ENCODE data around the gene KIAA1217. TPM values are rescaled to one million over a fixed set of nuclear protein-coding genes. Genes with fewer than 3 reads are reported as not detected.
"Not testable (repeated sequence)": the region's sequence is repeated elsewhere in the genome, so short reads cannot be mapped to it uniquely, and the experiment has no call there.

KIAA1217 gene
- polyA plus RNA-seq, 3 donors: not detected

DNA sequence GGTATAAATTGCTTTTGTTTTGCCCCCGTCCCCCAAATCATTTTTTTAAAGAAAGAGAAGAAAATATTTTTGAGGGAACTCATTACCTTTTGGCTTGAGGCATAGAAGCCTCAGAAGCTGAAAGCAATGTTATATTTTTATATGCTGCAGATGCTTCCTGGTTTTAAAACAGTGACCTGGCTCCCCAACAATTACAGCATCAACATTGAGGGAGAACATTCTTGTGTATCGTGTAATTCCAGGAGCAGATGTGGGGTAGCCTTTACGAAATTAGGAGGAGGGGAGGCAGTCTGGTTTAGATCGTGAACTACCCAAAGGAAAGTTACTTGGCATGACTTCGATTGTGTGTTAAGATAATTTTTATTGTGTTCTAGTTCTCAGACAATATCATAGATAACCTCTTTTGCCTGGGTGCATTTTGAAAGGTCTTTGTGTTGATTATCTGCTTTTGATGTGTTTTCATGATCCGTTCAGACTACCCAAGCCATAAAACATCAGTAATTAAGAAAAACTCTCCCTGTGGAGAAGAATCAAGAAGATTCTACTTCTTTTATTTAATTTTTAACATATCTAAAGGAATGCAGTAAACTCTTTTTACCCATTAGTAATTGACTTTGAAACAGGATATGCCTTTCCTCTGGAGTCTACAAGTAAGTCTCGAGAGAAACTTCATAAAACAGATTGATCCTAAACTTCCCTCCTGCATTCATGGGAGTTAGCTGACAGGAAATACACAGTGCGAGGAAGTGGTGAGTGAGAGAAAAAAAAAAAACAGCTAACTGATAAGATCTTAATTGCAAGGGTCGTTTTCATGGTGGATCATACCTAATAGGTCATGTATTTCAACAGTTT is 141.4 kb downstream of the KIAA1217 start:
- Histone ChIP-seq H3K4me3 (replicated peaks in 1 of 3; ENCODE audit: low read depth in 2 of 3, low read length in 3 of 3) (no peak overlapping the region), H3K4me1 (ENCODE audit: control insufficient read depth in 1 of 2, insufficient read depth in 2 of 2, low read length in 2 of 2) (no peaks in the 10 kb centered on the region), H3K4me2 (replicated peaks; ENCODE audit: extremely low read depth, low read length, poor library complexity, severe bottlenecking) (no peak overlapping the region), H2AFZ (ENCODE audit: insufficient read depth, low read depth, low read length, poor library complexity, severe bottlenecking) (no peak overlapping the region), H3K79me2 (ENCODE audit: insufficient read depth, low read length) (no peaks in the 10 kb centered on the region), H4K20me1 (ENCODE audit: insufficient read depth, low read length) (no peaks in the 10 kb centered on the region), H3K9me3 (replicated peaks in 1 of 2; ENCODE audit: control insufficient read depth in 1 of 2, insufficient read depth in 1 of 2, low read length in 2 of 2) (no peaks in the 10 kb centered on the region), H3K9ac (ENCODE audit: insufficient read depth, low read length, poor library complexity, severe bottlenecking) (no peak overlapping the region), H3K27me3 (ENCODE audit: control insufficient read depth in 2 of 2, insufficient read depth in 2 of 2, low read length in 2 of 2) (no peaks in the 10 kb centered on the region), H3K27ac (ENCODE audit: low read depth in 1 of 2, low read length in 2 of 2) (no peak overlapping the region), H3K36me3 (replicated peaks in 1 of 2; ENCODE audit: control insufficient read depth in 1 of 2, insufficient read depth in 2 of 2, low read length in 2 of 2) (no peaks in the 10 kb centered on the region)
- intact Hi-C loops (cut with micrococcal nuclease): no loop called here
- peaks cover 0 to 5% (median 0%) of the 10 kb centered on the region in 3 donors for H3K27me3 Mint-ChIP-seq (ENCODE audit: low read depth in 3 of 3)
- no CpG with 5 or more reads among the region's 9 CpGs for WGBS (ENCODE audit: insufficient coverage)
- no peaks in the 10 kb centered on the region for H3K4me1 Mint-ChIP-seq
- TF ChIP-seq, protein P1, sequence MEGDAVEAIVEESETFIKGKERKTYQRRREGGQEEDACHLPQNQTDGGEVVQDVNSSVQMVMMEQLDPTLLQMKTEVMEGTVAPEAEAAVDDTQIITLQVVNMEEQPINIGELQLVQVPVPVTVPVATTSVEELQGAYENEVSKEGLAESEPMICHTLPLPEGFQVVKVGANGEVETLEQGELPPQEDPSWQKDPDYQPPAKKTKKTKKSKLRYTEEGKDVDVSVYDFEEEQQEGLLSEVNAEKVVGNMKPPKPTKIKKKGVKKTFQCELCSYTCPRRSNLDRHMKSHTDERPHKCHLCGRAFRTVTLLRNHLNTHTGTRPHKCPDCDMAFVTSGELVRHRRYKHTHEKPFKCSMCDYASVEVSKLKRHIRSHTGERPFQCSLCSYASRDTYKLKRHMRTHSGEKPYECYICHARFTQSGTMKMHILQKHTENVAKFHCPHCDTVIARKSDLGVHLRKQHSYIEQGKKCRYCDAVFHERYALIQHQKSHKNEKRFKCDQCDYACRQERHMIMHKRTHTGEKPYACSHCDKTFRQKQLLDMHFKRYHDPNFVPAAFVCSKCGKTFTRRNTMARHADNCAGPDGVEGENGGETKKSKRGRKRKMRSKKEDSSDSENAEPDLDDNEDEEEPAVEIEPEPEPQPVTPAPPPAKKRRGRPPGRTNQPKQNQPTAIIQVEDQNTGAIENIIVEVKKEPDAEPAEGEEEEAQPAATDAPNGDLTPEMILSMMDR (IDR thresholded peaks at IDR 0.05): no peak
- H3K36me3 Mint-ChIP-seq: no peaks in the 10 kb centered on the region
- peaks cover 0 to 7% (median 0%) of the 10 kb centered on the region in 7 donors for H3K9me3 Mint-ChIP-seq
- H3K27ac Mint-ChIP-seq: no peak overlapping the region
- no peak for DNase-seq
- no peak overlapping the region for H3K4me3 Mint-ChIP-seq

GRCh38 chr10:24350922-24351225 is 141.9 kb downstream of the KIAA1217 start:
- H3K4me3 ChIP-seq (replicated peaks in 1 of 3; ENCODE audit: low read depth in 2 of 3, low read length in 3 of 3); H3K4me1 Mint-ChIP-seq; H2AFZ ChIP-seq (ENCODE audit: insufficient read depth, low read depth, low read length, poor library complexity, severe bottlenecking); H3K9ac ChIP-seq (ENCODE audit: insufficient read depth, low read length, poor library complexity, severe bottlenecking); H3K27ac Mint-ChIP-seq; H3K36me3 ChIP-seq (replicated peaks in 1 of 2; ENCODE audit: control insufficient read depth in 1 of 2, insufficient read depth in 2 of 2, low read length in 2 of 2); H4K20me1 ChIP-seq (ENCODE audit: insufficient read depth, low read length); DNase-seq; H3K27me3 ChIP-seq (ENCODE audit: control insufficient read depth in 2 of 2, insufficient read depth in 2 of 2, low read length in 2 of 2); H3K4me3 Mint-ChIP-seq; H3K9me3 Mint-ChIP-seq; H3K27ac ChIP-seq (ENCODE audit: low read depth in 1 of 2, low read length in 2 of 2); H3K27me3 Mint-ChIP-seq (ENCODE audit: low read depth in 3 of 3); H3K4me2 ChIP-seq (replicated peaks; ENCODE audit: extremely low read depth, low read length, poor library complexity, severe bottlenecking); H3K36me3 Mint-ChIP-seq; H3K4me1 ChIP-seq (ENCODE audit: control insufficient read depth in 1 of 2, insufficient read depth in 2 of 2, low read length in 2 of 2); intact Hi-C loops (cut with micrococcal nuclease); H3K9me3 ChIP-seq (replicated peaks in 1 of 2; ENCODE audit: control insufficient read depth in 1 of 2, insufficient read depth in 1 of 2, low read length in 2 of 2); H3K79me2 ChIP-seq (ENCODE audit: insufficient read depth, low read length): not testable (repeated sequence)
- 72% methylated on average over 2 of the region's 7 CpGs for WGBS (ENCODE audit: insufficient coverage)
